ENCODE data around the gene PYGB.

Gene PYGB

GRCh38 chr20:25216199-25216945 lies 31.5 kb upstream of the PYGB start:
- DNase-seq = no peak

- DNase-seq = no peak
Measured at GRCh38 chr20:25217161-25218108, 30.4 kb upstream of the PYGB start.

GRCh38 chr20:25218109-25218486 lies 29.8 kb upstream of the PYGB start:
- no peak for DNase-seq

DNA sequence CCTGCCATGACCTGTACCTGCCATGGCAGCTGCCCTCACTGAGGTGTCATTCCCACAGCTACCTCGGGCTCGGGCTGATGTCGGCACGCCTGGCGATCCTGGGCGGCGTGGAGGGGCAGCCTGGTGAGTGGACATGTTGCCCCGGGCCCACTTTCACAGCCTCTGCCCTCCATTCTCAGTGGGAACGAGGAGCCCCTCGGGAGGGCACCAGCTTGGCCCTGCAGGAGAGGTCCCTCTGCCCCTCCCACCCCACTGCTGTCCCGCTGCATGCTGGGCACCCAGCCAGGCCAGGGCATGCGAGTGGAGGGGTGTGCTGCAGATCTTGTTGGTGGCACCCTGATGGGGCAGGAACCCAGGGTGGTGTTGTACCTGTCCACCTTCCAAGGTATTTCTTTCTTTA lies 29.4 kb upstream of the PYGB start:
- no peak for DNase-seq

DNA sequence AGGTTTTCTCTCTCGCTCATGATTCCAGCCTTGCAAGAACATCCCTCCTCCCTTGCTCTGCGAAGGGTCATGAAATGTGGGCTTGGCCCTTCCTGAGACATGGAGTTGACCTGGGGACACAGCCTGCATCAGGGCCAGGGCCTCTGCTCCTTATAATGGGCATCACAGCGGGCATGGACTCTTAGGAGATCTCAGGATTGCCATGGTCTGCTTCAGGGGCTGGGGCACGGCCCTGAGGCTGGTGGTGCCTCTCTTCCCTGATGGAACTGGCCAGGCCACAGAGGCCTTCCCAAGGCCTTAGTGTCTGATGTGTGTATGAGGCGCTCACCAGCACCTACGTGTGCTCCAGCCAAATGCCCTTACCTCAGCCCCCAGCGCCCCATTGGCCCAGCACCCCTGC lies 28.5 kb upstream of the PYGB start:
- DNase-seq = no peak

DNA sequence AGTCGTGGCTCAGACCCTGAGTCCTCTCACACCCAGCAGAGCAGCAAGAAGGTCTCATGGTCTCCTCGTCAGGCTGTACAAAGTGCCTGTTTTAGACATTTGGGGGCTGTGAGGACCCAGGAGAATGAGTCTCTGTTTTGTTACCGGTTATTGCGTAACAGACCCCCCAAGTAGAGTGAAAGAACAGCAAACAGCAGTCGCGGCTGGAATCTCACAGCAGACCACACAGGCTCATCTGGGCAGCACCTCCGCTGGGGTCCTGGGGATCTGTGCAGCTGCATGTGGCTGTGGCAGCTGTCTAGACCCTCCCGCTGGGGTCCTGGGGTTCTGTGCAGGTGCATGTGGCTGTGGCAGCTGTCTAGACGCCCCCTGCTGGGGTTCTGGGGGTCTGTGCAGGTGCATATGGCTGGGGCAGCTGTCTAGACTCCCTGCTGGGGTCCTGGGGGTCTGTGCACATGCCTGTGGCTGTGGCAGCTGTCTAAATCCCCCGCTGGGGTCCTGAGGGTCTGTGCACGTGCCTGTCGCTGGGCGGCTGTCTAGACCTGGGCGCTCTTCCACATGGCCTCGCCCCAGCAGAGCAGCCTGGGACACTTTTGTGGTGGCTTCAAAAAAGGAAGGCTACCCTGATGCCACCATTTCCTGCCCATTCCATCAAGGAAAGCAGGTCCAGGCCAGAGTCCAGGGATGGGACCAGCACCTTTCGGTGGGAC lies 27.7 kb upstream of the PYGB start:
- peak in 1 of 2 donors; percentile 9 for DNase-seq

- DNase-seq = no peak
Measured at GRCh38 chr20:25220810-25221591, 26.9 kb upstream of the PYGB start.

GRCh38 chr20:25221592-25222460 lies 26.1 kb upstream of the PYGB start:
- no peak for DNase-seq

GRCh38 chr20:25222461-25223178 lies 25.3 kb upstream of the PYGB start:
- DNase-seq = no peak

DNA sequence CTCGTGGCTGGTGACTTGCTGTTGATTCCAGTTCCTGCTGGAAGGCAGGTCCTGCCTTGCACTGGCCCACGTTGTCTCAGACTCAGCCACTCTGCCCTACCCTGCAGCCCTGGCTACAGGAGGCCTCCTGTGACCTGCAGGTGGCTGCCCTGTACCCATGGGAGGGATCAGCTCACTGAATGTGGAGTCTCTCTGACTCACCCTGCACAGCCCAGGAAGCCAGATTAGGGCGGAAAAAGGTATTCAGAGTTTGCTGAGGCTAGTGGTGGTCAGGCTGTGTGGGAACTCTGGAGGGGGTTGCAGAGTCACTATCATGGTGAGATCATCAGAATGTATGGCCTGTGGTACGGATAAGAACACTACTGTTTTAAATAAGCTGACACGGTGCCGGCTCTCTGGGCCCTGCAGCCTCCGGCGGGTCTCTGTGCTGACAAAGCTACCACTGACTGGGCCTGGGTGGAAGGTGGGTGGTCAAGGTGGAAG lies 24.7 kb upstream of the PYGB start:
- no peak for DNase-seq

DNA sequence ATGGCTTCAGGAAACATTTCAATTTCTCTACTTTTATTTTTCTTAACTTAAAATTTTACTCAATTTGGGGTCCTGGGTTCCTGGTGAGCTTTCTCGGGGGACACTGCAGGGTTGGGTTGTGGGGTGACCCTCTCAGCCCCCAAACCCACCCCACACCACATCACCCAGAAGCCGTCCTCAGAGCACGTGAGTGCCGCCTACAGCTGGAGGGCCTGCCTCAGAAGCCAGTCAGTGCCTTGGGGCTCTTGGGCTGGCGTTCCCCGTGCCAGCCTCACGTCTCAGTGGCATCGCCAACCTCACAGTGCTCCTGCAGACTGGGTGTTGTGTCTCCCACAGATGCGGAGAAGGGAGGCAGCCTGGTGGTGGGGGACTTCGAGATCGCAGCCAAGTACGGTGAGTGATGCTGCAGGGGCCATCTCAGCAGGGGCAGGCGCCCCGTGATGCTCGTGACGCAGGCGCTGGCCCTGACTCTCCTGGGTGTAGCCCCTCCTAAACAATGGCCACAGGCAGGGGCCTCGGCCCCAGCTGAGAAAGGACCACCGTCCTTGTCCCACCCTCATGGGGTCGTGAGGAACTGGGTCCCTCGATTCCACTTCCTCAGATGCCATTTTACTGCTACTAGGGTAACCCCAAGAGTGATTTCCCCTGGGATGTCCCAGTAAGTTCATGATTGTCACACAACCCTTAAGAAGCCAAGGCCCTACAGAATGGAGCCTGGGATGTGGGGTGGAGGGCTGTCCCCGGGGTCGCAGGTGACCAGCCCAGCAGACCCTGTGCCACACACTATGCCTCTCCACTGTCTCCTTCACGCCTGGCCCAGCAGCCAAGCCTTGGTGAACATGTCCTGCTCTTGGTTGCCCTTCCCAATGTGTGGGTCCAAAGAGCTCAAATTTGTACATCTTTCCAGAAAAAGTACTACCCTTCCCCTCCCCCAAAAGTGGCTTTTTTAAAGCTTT lies 23.8 kb upstream of the PYGB start:
- DNase-seq = no peak

DNA sequence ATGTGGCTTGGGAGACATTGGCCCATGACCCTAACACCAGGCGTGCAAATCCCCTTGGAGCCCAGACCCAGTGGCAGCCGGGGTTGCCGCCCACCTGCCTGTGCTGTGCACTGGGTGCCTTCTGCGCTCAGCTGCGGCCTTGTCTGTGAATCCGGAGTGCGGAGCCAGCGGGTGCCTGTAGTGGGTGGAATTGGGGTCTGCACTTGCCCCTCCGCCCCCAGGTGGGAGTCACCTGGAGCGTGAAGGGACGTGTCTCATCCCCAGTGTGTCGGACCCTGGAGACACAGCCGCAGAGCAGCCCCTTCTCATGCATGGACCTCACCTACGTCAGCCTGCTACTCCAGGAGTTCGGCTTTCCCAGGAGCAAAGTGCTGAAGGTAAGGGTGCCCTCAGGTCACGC lies 22.9 kb upstream of the PYGB start:
- DNase-seq = no peak

- no peak for DNase-seq
Measured at GRCh38 chr20:25225642-25226432, 22.0 kb upstream of the PYGB start.

DNA sequence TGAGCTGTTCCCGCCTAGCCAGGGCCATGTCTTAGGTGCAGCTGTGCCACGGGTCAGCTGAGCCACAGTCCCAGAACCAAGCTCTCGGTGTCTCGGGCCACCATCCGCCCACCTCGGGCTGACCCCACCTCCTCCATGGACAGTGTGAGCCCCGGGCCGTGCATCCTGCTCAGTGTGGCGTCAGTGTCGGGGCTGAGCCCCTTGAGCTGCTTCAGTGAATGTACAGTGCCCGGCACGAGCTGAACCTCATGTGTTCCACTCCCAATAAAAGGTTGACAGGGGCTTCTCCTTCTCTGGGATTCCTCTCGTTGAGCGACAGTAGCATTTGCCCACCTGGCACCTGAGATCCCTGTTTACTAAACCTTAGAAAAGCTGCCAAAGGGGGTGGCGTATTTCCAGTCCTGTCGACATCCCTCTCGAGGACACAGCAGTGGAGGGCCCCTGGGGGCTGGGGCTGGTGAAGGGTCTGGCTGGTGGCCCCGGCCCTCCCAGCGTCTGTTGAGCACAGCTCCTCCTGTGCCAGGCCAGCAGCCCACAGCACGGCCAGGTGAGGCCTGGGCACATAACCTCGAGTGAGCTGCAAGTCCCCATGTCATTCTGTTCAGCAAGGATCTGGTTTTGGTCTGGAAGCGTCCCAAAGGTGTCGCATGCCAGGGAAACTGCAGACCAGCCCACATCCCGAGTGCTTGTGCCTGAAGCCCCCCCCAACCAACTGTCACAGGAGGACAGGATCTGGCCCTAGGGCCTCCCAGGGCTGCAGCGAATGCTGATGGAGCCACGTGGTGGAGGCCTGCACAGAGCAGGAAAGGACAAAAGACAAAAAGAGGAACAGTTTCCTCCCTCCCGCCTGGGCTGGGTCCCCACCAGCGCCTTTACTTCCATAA lies 21.2 kb upstream of the PYGB start:
- DNase-seq = no peak

GRCh38 chr20:25227317-25227831 lies 20.5 kb upstream of the PYGB start:
- DNase-seq = no peak

- DNase-seq = no peak
Measured at GRCh38 chr20:25229486-25230165, 18.3 kb upstream of the PYGB start.

Measured in CD4-positive, alpha-beta T cell treated with Interferon alpha-2 for 1 hour (primary cell).